ENCODE data around the gene EHMT1.

DNA sequence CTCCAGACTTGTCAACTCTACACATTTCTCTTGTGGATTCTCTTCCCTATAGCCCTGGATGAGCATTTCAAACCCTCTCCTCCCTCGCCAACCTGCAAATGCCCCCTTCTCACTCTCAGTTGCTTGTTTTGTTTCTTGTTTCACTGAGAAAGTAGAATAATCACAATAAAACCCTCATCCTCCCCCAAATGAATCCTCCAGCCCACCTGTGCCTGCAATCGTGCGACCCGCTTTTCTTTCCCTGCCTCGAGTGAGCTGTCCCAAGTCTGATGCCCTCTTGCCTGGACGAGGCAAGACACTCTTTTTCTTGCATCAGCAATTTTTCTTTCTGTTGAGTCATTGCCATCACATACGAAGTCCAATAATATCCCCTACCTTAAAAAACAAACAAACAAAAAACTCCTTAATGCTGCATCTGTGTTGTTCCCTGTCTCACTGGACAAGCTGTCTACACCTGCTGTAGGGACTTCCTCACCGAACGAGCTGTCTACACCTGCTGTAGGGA, 255.1 kb downstream of the EHMT1 start:
- TF ChIP-seq, protein P1, sequence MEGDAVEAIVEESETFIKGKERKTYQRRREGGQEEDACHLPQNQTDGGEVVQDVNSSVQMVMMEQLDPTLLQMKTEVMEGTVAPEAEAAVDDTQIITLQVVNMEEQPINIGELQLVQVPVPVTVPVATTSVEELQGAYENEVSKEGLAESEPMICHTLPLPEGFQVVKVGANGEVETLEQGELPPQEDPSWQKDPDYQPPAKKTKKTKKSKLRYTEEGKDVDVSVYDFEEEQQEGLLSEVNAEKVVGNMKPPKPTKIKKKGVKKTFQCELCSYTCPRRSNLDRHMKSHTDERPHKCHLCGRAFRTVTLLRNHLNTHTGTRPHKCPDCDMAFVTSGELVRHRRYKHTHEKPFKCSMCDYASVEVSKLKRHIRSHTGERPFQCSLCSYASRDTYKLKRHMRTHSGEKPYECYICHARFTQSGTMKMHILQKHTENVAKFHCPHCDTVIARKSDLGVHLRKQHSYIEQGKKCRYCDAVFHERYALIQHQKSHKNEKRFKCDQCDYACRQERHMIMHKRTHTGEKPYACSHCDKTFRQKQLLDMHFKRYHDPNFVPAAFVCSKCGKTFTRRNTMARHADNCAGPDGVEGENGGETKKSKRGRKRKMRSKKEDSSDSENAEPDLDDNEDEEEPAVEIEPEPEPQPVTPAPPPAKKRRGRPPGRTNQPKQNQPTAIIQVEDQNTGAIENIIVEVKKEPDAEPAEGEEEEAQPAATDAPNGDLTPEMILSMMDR (conservative IDR thresholded peaks at IDR 0.05; ENCODE audit: low read length), result no peak
- TF ChIP-seq EZH2phosphoT487 (IDR thresholded peaks at IDR 0.05; ENCODE audit: borderline replicate concordance), result no peak

Measured in Loucy (cell line).